OCI-LY7 (cell line): ENCODE data around the gene KLHL22. TPM values are rescaled to one million over a fixed set of nuclear protein-coding genes. Genes with fewer than 3 reads are reported as not detected.
"Not testable (repeated sequence)": the region's sequence is repeated elsewhere in the genome, so short reads cannot be mapped to it uniquely, and the experiment has no call there.

ENCODE experiments used
- BruUV-seq: library from RNA; stranded (reverse); fragments of 400-500 nt; replicated peaks from 2 replicates; lab custom pipeline; 2021; lab: Mats Ljungman, UMichigan
- CTCF ChIA-PET: fragments of 300-600 bp; sonication (Branson Sonifier 250); formaldehyde crosslinking; loops from one replicate; lab custom pipeline; 2022; ENCODE audit warnings: antibody characterized with exemption; ENCODE audit not compliant: unreplicated experiment; lab: Charles Lee
- POLR2A ChIA-PET: fragments of 300-600 bp; sonication (Branson Sonifier 250); formaldehyde crosslinking; loops from one replicate; lab custom pipeline; 2022; ENCODE audit warnings: antibody characterized with exemption; lab: Charles Lee
- DNase-seq: peaks from one replicate; pipeline ENCODE4 v3.0.0-alpha.2; 2015; ENCODE audit warnings: low spot score
- H2AFZ ChIP-seq: fragments of 200-600 bp; sonication (generic), shearing (Covaris generic); 2 replicates; pipeline ENCODE4 v1.6.1; 2014; ENCODE audit warnings: mild to moderate bottlenecking, antibody characterized with exemption, low read length, moderate library complexity
- H3K27ac ChIP-seq: fragments of 200-600 bp; sonication (generic); 2 replicates; pipeline ENCODE4 v1.5.1; 2014; ENCODE audit warnings: mixed run types, low read depth, mild to moderate bottlenecking, moderate library complexity, low read length, inconsistent platforms; ENCODE audit not compliant: poor library complexity, severe bottlenecking
- H3K36me3 ChIP-seq: fragments of 200-600 bp; sonication (generic); 2 replicates; pipeline ENCODE4 v1.6.1; 2014; ENCODE audit warnings: mild to moderate bottlenecking, antibody characterized with exemption, low read length, moderate library complexity, mixed read lengths; ENCODE audit not compliant: insufficient read depth
- H3K4me1 ChIP-seq: fragments of 200-600 bp; sonication (generic); 2 replicates; pipeline ENCODE4 v1.5.1; 2014; ENCODE audit warnings: mild to moderate bottlenecking, low read length; ENCODE audit not compliant: insufficient read depth, poor library complexity, severe bottlenecking
- H3K4me2 ChIP-seq: fragments of 200-600 bp; sonication (generic); 2 replicates; pipeline ENCODE4 v1.6.1; 2014; ENCODE audit warnings: mild to moderate bottlenecking, low read length
- H3K4me3 ChIP-seq: fragments of 200-600 bp; sonication (generic); 2 replicates; pipeline ENCODE4 v1.5.1; 2014; ENCODE audit warnings: mild to moderate bottlenecking, low read depth, low read length; ENCODE audit not compliant: poor library complexity, severe bottlenecking
- H3K79me2 ChIP-seq: fragments of 200-600 bp; sonication (generic); 2 replicates; pipeline ENCODE4 v1.6.1; 2016; ENCODE audit warnings: low read depth, mild to moderate bottlenecking, low read length, moderate library complexity, mixed read lengths; ENCODE audit not compliant: insufficient read depth
- H3K9me2 ChIP-seq: fragments of 200-600 bp; sonication (generic); 2 replicates; pipeline ENCODE4 v1.6.1; 2016; ENCODE audit warnings: mild to moderate bottlenecking, low read length, mixed read lengths; ENCODE audit not compliant: insufficient read depth
- H3K9me3 ChIP-seq: fragments of 200-600 bp; sonication (generic); 2 replicates; pipeline ENCODE4 v1.6.1; 2014; ENCODE audit warnings: mild to moderate bottlenecking, mixed run types, low read length, mixed read lengths
- H4K20me1 ChIP-seq: fragments of 200-600 bp; sonication (generic); 2 replicates; pipeline ENCODE4 v1.6.1; 2014; ENCODE audit warnings: mild to moderate bottlenecking, antibody characterized with exemption, low read length, moderate library complexity, mixed read lengths; ENCODE audit not compliant: insufficient read depth
- CTCF ChIP-seq: fragments of 200-600 bp; sonication (generic); conservative IDR thresholded peaks from 2 replicates; pipeline ENCODE4 v1.5.1; 2014; ENCODE audit warnings: mild to moderate bottlenecking, antibody characterized with exemption, low read length, moderate library complexity, mixed read lengths
- EZH2phosphoT487 ChIP-seq: fragments of 200-600 bp; sonication (generic); IDR thresholded peaks from 2 replicates; pipeline ENCODE4 v1.6.1; 2018; ENCODE audit warnings: low read depth, borderline replicate concordance, mild to moderate bottlenecking, mixed run types, antibody characterized with exemption, low read length, moderate library complexity, mixed read lengths
- intact Hi-C: fragments of 100-400 bp; cut with micrococcal nuclease; formaldehyde crosslinking; loops from one replicate; pipeline ENCODE4 v1.10.0; 2022; ENCODE audit not compliant: unreplicated experiment
- total RNA-seq, 2 experiments: library from RNA; depleted of rRNA in 1 of 2; stranded (reverse); fragments of >200 nt in 1 of 2; shearing (Covaris generic) in 1 of 2; gene quantifications; 2 replicates each; pipeline ENCODE4 v1.2.3, GENCODE V29; 2014 to 2022

KLHL22 gene
- total RNA-seq, 2 experiments from 2014 or later: 14.8 to 38.1 TPM

- Histone ChIP-seq H3K4me1 (no peaks in the 10 kb centered on the region), H3K36me3 (no peaks in the 10 kb centered on the region), H3K4me3 (no peak overlapping the region), H3K9me3 (no peaks in the 10 kb centered on the region), H3K27ac (no peak overlapping the region), H4K20me1 (no peaks in the 10 kb centered on the region), H3K4me2 (no peak overlapping the region), H3K9me2 (no peaks in the 10 kb centered on the region), H2AFZ (no peak overlapping the region), H3K79me2 (no peaks in the 10 kb centered on the region)
- no peak for TF ChIP-seq CTCF
- no peak for TF ChIP-seq EZH2phosphoT487
- ChIA-PET CTCF (no interaction called here), POLR2A (no interaction called here)
- intact Hi-C loops: no loop called here
- DNase-seq: no peak
- no TSS peak for BruUV-seq
Measured at GRCh38 chr22:20412474-20413216, 83.0 kb downstream of the KLHL22 start.

GRCh38 chr22:20409385-20409784, 86.2 kb downstream of the KLHL22 start:
- H2AFZ ChIP-seq, H3K4me1 ChIP-seq, H3K79me2 ChIP-seq, H3K27ac ChIP-seq, POLR2A ChIA-PET, H3K9me3 ChIP-seq, H3K36me3 ChIP-seq, H3K9me2 ChIP-seq, H3K4me3 ChIP-seq, BruUV-seq, intact Hi-C loops, H4K20me1 ChIP-seq, CTCF ChIA-PET, DNase-seq, H3K4me2 ChIP-seq: not testable (repeated sequence)

GRCh38 chr22:20408891-20409290, 86.7 kb downstream of the KLHL22 start:
- ChIA-PET POLR2A (no interaction called here), CTCF (interaction anchor here (0.6 kb wide), 1 partner anchor 238 kb away, joined by 3 read pairs; no protein-coding TSS in a partner anchor)
- no peaks in the 10 kb centered on the region for H3K36me3 ChIP-seq
- intact Hi-C loops: no loop called here
- H3K4me2 ChIP-seq: no peak overlapping the region
- BruUV-seq: no TSS peak
- no peaks in the 10 kb centered on the region for H4K20me1 ChIP-seq
- no peaks in the 10 kb centered on the region for H3K4me1 ChIP-seq
- no peaks in the 10 kb centered on the region for H3K9me3 ChIP-seq
- H3K9me2 ChIP-seq: no peaks in the 10 kb centered on the region
- H3K4me3 ChIP-seq: no peak overlapping the region
- no peak overlapping the region for H3K27ac ChIP-seq
- no peak overlapping the region for H2AFZ ChIP-seq
- H3K79me2 ChIP-seq: no peaks in the 10 kb centered on the region
- no peak for DNase-seq
- TF ChIP-seq EZH2phosphoT487 (no peak), CTCF (no peak)
